CD14-positive monocyte (primary cell): ENCODE data around the gene EHF. TPM values are rescaled to one million over a fixed set of nuclear protein-coding genes. Genes with fewer than 3 reads are reported as not detected.

Experiments
- DNase-seq, 3 donors: peaks; one replicate each; pipeline ENCODE4 v3.0.0-alpha.2; 2011 to 2022
- H2AFZ ChIP-seq: 2 replicates; pipeline ENCODE4 v1.6.0; 2012; ENCODE audit warnings: mild to moderate bottlenecking, low read depth, low read length, inconsistent platforms; ENCODE audit not compliant: insufficient read depth, poor library complexity, severe bottlenecking
- H3K27ac ChIP-seq, 2 donors: 1 replicate in 1 of 2; 2 replicates in 1 of 2; pipeline ENCODE4 v1.5.1; 2012 to 2013; ENCODE audit warnings: low read length in 2 of 2, control low read depth in 1 of 2, inconsistent platforms in 1 of 2, low read depth in 1 of 2, mild to moderate bottlenecking in 1 of 2
- H3K27me3 ChIP-seq, 2 donors: one replicate each; pipeline versions ENCODE4 v1.6.0 to v1.6.1; 2011 to 2013; ENCODE audit warnings: low read length in 2 of 2; ENCODE audit not compliant: control insufficient read depth in 2 of 2, insufficient read depth in 2 of 2
- H3K36me3 ChIP-seq, 2 donors: replicated peaks in 1 of 2; 1 replicate in 1 of 2; 2 replicates in 1 of 2; pipeline versions ENCODE4 v1.5.1 to v1.6.1; 2012 to 2013; ENCODE audit warnings: low read length in 2 of 2, control low read depth in 1 of 2, inconsistent platforms in 1 of 2, mild to moderate bottlenecking in 1 of 2; ENCODE audit not compliant: insufficient read depth in 2 of 2, control insufficient read depth in 1 of 2
- H3K4me1 ChIP-seq, 2 donors: 1 replicate in 1 of 2; 2 replicates in 1 of 2; pipeline versions ENCODE4 v1.5.1 to v1.6.1; 2012 to 2013; ENCODE audit warnings: low read length in 2 of 2, control low read depth in 1 of 2, inconsistent platforms in 1 of 2, mild to moderate bottlenecking in 1 of 2, moderate library complexity in 1 of 2; ENCODE audit not compliant: insufficient read depth in 2 of 2, control insufficient read depth in 1 of 2
- H3K4me2 ChIP-seq: replicated peaks from 2 replicates; pipeline ENCODE3; 2012; ENCODE audit warnings: low read length, moderate library complexity, mild to moderate bottlenecking; ENCODE audit not compliant: poor library complexity, severe bottlenecking; ENCODE audit errors: extremely low read depth
- H3K4me3 ChIP-seq, 3 experiments: fragments of 200-600 bp in 1 of 3; sonication (generic) in 1 of 3; replicated peaks in 1 of 3; 1 replicate in 2 of 3; 2 replicates in 1 of 3; pipeline ENCODE4 v1.5.1; 2011 to 2013; ENCODE audit warnings: low read length in 3 of 3, mild to moderate bottlenecking in 3 of 3, control low read depth in 2 of 3, low read depth in 2 of 3, inconsistent platforms in 1 of 3, moderate library complexity in 1 of 3
- H3K79me2 ChIP-seq: 2 replicates; pipeline ENCODE4 v1.6.0; 2012; ENCODE audit warnings: mild to moderate bottlenecking, control low read depth, inconsistent platforms, low read length, moderate library complexity; ENCODE audit not compliant: insufficient read depth
- H3K9ac ChIP-seq: 2 replicates; pipeline ENCODE4 v1.6.0; 2017; ENCODE audit warnings: low read length, mild to moderate bottlenecking; ENCODE audit not compliant: insufficient read depth, poor library complexity, severe bottlenecking
- H3K9me3 ChIP-seq, 2 donors: replicated peaks in 1 of 2; 1 replicate in 1 of 2; 2 replicates in 1 of 2; pipeline versions ENCODE4 v1.5.1 to v1.6.1; 2012 to 2013; ENCODE audit warnings: low read length in 2 of 2, control low read depth in 1 of 2; ENCODE audit not compliant: control insufficient read depth in 1 of 2, insufficient read depth in 1 of 2
- H4K20me1 ChIP-seq: 2 replicates; pipeline ENCODE4 v1.6.0; 2012; ENCODE audit warnings: mild to moderate bottlenecking, low read length, control low read depth, moderate library complexity; ENCODE audit not compliant: insufficient read depth
- H3K27ac Mint-ChIP-seq, 7 donors: one replicate each; pipeline ENCODE4 v1.8.0; 2020; ENCODE audit warnings: mild to moderate bottlenecking in 7 of 7, mixed read lengths in 7 of 7, moderate library complexity in 6 of 7, inconsistent platforms in 2 of 7
- H3K27me3 Mint-ChIP-seq, 3 donors: one replicate each; pipeline ENCODE4 v1.8.0; 2021 to 2022; ENCODE audit warnings: low read depth in 3 of 3, mild to moderate bottlenecking in 3 of 3, mixed read lengths in 3 of 3, moderate library complexity in 3 of 3, inconsistent platforms in 1 of 3
- H3K36me3 Mint-ChIP-seq, 2 donors: one replicate each; pipeline ENCODE4 v1.8.0; 2020; ENCODE audit warnings: mixed read lengths in 2 of 2, inconsistent platforms in 1 of 2, mild to moderate bottlenecking in 1 of 2
- H3K4me1 Mint-ChIP-seq: one replicate; pipeline ENCODE4 v1.8.0; 2020; ENCODE audit warnings: mild to moderate bottlenecking, mixed read lengths
- H3K4me3 Mint-ChIP-seq, 2 donors: one replicate each; pipeline ENCODE4 v1.8.0; 2020; ENCODE audit warnings: mild to moderate bottlenecking in 2 of 2, mixed read lengths in 2 of 2, moderate library complexity in 1 of 2
- H3K9me3 Mint-ChIP-seq, 7 donors: one replicate each; pipeline ENCODE4 v1.8.0; 2020 to 2022; ENCODE audit warnings: mixed read lengths in 7 of 7, mild to moderate bottlenecking in 6 of 7, moderate library complexity in 6 of 7, inconsistent platforms in 2 of 7
- WGBS: methylation state at CpG from one replicate; pipeline ENCODE4 v1.1.5; 2013; ENCODE audit warnings: missing lambda C conversion rate; ENCODE audit not compliant: insufficient coverage; 5-methylcytosine and 5-hydroxymethylcytosine counted together
- intact Hi-C, 2 donors: fragments of 100-400 bp; cut with micrococcal nuclease; formaldehyde crosslinking; loops; one replicate each; pipeline versions ENCODE4 v1.15.0 to v1.15.1; 2023
- polyA plus RNA-seq, 3 donors: library from polyadenylated mRNA; depleted of rRNA in 1 of 3; unstranded in 2 of 3; stranded (reverse) in 1 of 3; fragments of 300-500 nt in 2 of 3; fragments of >200 nt in 1 of 3; fragmentation: Illumina TruSeq in 2 of 3; gene quantifications; 1 replicate in 2 of 3; 2 replicates in 1 of 3; pipeline ENCODE4 v1.2.3, GENCODE V29; 2012 to 2021
- TF ChIP-seq, protein P1 (sequence below): fragments of 200-600 bp; IDR thresholded peaks from one replicate; pipeline ENCODE4 v1.8.0; 2022; ENCODE audit warnings: antibody characterized with exemption, mild to moderate bottlenecking

Gene EHF
- polyA plus RNA-seq, 3 donors = 0.17 to 0.21 TPM; not detected in 1

DNA sequence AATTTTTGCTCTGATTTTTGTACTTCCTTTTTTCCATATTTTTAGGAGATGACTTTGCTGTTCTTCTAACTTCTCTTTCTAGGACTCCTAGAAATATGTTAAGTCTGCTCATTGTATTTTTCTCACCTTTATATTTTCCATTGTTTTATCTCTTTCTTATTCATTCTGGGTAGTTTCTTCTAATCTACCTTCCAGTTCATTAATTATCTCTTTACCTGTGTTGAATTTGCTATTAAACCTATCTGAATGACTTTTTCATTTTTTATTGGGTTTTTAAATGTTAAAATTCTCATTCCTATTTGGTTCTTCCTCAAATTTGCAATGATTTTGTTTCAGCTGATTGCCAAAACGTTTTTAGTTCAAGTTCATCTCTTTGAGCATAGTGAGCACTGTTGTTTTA lies 27.8 kb upstream of the EHF start:
- Histone ChIP-seq H3K9me3 (peaks cover 0 to 3% of the 10 kb centered on the region in 2 donors), H3K4me3 (no peak overlapping the region), H3K4me1 (peaks cover 20 to 22% of the 10 kb centered on the region in 2 donors), H3K4me2 (peak overlapping the region; percentile 38), H3K79me2 (no peaks in the 10 kb centered on the region), H3K36me3 (no peaks in the 10 kb centered on the region), H3K27ac (peak overlapping the region in 1 of 2 donors; percentile 63), H4K20me1 (no peaks in the 10 kb centered on the region), H3K27me3 (no peaks in the 10 kb centered on the region), H3K9ac (no peak overlapping the region), H2AFZ (no peak overlapping the region)
- Mint-ChIP-seq H3K9me3 (peaks cover 0 to 4% (median 0%) of the 10 kb centered on the region in 7 donors), H3K27me3 (peaks cover 0 to 8% (median 5%) of the 10 kb centered on the region in 3 donors), H3K4me1 (peaks cover 27% of the 10 kb centered on the region), H3K36me3 (no peaks in the 10 kb centered on the region), H3K27ac (peak overlapping the region; percentile 0 to 86 (median 47)), H3K4me3 (peak overlapping the region in 1 of 2 donors; percentile 52)
- no CpG with 5 or more reads among the region's 1 CpG for WGBS
- intact Hi-C loops = no loop called here
- TF ChIP-seq, protein P1, sequence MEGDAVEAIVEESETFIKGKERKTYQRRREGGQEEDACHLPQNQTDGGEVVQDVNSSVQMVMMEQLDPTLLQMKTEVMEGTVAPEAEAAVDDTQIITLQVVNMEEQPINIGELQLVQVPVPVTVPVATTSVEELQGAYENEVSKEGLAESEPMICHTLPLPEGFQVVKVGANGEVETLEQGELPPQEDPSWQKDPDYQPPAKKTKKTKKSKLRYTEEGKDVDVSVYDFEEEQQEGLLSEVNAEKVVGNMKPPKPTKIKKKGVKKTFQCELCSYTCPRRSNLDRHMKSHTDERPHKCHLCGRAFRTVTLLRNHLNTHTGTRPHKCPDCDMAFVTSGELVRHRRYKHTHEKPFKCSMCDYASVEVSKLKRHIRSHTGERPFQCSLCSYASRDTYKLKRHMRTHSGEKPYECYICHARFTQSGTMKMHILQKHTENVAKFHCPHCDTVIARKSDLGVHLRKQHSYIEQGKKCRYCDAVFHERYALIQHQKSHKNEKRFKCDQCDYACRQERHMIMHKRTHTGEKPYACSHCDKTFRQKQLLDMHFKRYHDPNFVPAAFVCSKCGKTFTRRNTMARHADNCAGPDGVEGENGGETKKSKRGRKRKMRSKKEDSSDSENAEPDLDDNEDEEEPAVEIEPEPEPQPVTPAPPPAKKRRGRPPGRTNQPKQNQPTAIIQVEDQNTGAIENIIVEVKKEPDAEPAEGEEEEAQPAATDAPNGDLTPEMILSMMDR = no peak
- DNase-seq = peak in 1 of 3 donors; percentile 4

DNA sequence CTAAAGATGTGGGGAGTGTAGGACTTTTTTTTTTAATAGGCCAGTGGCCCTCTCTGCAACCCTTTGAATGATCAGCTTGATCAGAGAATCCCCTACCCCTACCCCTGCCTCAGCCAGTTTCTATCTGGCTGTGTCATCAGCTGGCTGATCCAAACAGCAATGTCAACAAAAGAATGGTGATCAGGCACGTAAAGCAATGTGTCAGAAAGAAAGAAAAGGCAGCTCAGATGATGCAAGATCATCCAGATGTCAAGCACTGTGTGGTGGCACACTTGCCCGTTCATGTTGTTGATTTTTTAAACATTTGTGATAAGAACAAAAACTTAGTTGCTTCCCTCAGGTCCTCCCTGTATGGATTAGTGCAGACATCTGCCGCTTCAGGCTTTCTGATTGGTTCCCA lies 26.3 kb upstream of the EHF start:
- no peak overlapping the region for H3K9ac ChIP-seq
- no peak for DNase-seq
- TF ChIP-seq, protein P1 = no peak
- H3K4me3 ChIP-seq = no peak overlapping the region
- H3K4me1 ChIP-seq = peaks cover 17 to 22% of the 10 kb centered on the region in 2 donors
- no peak overlapping the region for H3K27ac ChIP-seq
- no peak overlapping the region for H3K4me2 ChIP-seq
- Mint-ChIP-seq H3K4me1 (peaks cover 29% of the 10 kb centered on the region), H3K27ac (peak overlapping the region in 1 of 7 donors; percentile 68), H3K36me3 (no peaks in the 10 kb centered on the region), H3K27me3 (peaks cover 0 to 5% (median 1%) of the 10 kb centered on the region in 3 donors), H3K9me3 (peaks cover 0 to 4% (median 0%) of the 10 kb centered on the region in 7 donors), H3K4me3 (no peak overlapping the region)
- no peaks in the 10 kb centered on the region for H3K79me2 ChIP-seq
- no peaks in the 10 kb centered on the region for H3K27me3 ChIP-seq
- H4K20me1 ChIP-seq = no peaks in the 10 kb centered on the region
- H2AFZ ChIP-seq = no peak overlapping the region
- intact Hi-C loops = no loop called here
- H3K36me3 ChIP-seq = no peaks in the 10 kb centered on the region
- peaks cover 0 to 3% of the 10 kb centered on the region in 2 donors for H3K9me3 ChIP-seq
- 80% methylated on average over 2 of the region's 3 CpGs for WGBS
